DMS 273 treated with DMSO at 0.1 percent for 48 hours (cell line): Measurements from ENCODE around the gene BAIAP3.

Source experiments
- DNase-seq: peaks from one replicate; lab custom pipeline; 2025; lab: John Stamatoyannopoulos, UW

Gene BAIAP3

GRCh38 chr16:1371054-1371978 lies 37.9 kb downstream of the BAIAP3 start:
- no peak for DNase-seq

GRCh38 chr16:1372292-1372950 lies 39.0 kb downstream of the BAIAP3 start:
- DNase-seq, result no peak

- DNase-seq, result no peak
Measured at GRCh38 chr16:1374418-1375297, 41.2 kb downstream of the BAIAP3 start.

DNA sequence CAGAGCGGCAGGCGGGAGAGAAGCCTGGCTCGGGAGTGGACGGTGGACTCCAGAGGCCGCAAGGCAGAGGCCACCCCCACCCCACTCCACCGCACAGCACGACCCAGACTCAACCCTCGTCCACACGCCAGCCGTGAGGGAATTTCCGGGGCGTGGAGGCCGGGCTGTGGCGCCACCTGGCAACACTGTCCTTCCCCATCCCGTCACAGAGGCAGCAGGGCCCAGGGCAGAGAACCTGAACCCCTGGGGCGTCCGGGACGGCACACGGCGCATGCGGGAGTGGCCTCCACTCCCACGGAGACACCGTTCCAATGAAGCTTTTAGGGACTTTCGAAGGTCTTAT lies 41.8 kb downstream of the BAIAP3 start:
- DNase-seq, result no peak

- no peak for DNase-seq
Measured at GRCh38 chr16:1375741-1376410, 42.4 kb downstream of the BAIAP3 start.

GRCh38 chr16:1377406-1378010 lies 44.1 kb downstream of the BAIAP3 start:
- no peak for DNase-seq

- no peak for DNase-seq
Measured at GRCh38 chr16:1378087-1378803, 44.8 kb downstream of the BAIAP3 start.

- no peak for DNase-seq
Measured at GRCh38 chr16:1378804-1379303, 45.4 kb downstream of the BAIAP3 start.

- DNase-seq, result no peak
Measured at GRCh38 chr16:1379304-1380076, 46.0 kb downstream of the BAIAP3 start.

GRCh38 chr16:1380195-1380594 lies 46.8 kb downstream of the BAIAP3 start:
- DNase-seq, result no peak

GRCh38 chr16:1381612-1382406 lies 48.4 kb downstream of the BAIAP3 start:
- DNase-seq, result no peak

GRCh38 chr16:1383556-1383955 lies 50.1 kb downstream of the BAIAP3 start:
- no peak for DNase-seq

DNA sequence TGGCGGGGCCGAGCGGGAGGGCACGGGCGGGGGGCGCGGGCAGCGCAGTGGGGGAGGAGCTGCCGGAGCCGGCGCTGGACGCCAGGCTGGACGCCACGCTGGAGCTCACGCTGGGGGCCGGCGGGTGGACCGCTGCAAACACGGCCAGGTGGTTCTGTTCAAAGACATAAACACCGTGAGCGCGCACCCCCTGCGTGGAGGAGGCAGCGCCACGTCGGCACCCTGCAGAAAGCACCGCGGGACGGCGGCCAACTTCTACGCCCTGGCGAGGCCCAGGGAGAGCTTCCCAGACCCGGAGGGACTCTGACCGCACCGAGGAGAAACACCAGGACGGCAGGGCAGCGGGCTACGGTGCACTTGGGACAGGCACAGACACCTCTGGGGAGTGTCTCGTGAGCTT lies 51.8 kb downstream of the BAIAP3 start:
- no peak for DNase-seq

- DNase-seq, result no peak
Measured at GRCh38 chr16:1387331-1387730, 53.9 kb downstream of the BAIAP3 start.

GRCh38 chr16:1389762-1390161 lies 56.3 kb downstream of the BAIAP3 start:
- no peak for DNase-seq

- DNase-seq, result no peak
Measured at GRCh38 chr16:1390239-1390779, 56.9 kb downstream of the BAIAP3 start.

- DNase-seq, result no peak
Measured at GRCh38 chr16:1392826-1393225, 59.4 kb downstream of the BAIAP3 start.

- no peak for DNase-seq
Measured at GRCh38 chr16:1393613-1394176, 60.2 kb downstream of the BAIAP3 start.
